Measurements from ENCODE around the gene PIK3C2B.

Gene PIK3C2B

DNA sequence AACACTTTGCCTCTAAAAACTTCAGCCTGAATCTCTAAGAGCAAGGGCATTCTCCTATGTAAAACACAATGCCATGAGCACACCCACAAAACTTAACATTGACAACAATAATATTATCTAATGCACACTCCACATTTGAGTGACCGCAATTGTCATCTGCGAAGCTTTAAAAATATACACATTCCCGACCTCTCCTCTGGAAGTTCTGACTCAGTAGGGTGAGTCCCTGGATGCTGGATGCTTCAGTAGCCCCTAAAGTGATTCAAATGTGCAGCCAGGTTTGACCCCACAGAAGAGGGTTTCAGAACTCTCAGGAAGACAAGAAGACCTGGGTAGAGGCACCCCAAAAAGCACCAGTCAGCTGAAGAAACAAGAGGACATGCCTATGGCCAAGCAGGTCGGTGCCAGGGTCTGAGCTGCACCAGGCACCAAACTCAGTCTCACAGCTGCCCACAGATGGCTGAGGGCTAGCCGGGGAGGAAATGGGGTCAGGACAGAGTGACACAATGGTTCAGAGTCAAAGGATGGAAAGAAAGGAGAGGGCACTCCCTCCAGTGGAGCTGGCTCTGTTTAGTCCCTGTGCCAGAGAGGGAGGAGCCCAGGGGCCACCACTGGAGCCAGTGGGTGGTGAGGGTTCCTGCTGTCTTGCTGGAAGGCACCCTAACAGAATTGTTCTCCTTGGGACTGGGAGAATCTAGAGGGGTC, 17.4 kb downstream of the PIK3C2B start:
- DNase-seq, result no peak

DNA sequence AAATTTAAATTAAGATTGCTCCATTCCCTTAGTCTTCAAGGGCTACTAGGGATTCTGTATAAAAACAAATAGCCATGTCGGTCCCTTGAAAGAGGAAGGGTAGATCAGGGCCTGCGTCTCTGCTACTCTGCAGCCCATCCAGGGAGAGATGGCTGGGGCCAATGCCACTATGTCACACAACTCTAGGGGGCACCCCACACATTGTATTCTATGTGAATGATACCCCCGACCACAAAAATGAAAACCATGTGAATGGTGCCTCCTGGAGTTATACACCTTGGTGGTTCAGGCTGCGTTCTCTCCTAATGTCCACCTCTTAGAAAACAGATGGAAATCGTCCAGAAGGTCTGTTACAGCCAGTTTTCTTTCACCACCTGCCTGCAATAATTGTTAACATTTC, 18.0 kb downstream of the PIK3C2B start:
- DNase-seq, result no peak

DNA sequence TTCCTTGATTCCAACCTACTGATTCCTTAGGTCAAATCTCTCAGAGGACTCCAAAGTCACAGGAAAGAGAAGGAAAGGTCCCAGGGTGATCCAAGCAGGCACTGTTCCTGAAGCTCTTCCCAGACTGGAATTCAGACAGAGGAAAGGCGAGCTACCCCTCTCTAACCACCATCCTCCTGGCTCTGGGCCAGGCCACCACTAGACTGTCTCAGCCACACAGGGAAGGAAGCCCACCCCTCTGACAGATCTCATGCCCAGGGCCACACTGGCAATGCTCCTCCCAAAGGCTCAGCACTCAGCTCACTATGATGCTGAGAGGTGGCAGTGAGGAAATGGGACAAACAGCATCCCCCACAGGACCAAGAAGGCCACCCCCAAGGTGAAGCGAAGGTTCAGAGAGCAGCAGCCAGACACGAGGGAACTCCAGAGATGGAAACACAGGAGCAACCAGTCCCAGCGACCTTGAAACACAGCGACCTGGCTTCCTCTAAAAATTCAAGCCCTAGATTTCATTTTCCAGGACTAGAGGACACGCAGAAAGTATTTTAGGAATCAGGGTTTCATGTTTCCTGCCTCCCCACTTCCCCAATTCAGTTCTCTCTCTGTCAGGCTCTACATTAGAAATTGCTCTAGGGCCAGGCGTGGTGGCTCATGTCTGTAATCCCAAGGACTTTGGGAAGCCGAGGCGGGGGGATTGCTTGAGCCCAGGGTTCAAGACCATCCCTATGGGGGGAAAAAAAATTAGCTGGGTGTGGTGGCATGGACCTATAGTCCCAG, 18.8 kb downstream of the PIK3C2B start:
- no peak for DNase-seq

DNA sequence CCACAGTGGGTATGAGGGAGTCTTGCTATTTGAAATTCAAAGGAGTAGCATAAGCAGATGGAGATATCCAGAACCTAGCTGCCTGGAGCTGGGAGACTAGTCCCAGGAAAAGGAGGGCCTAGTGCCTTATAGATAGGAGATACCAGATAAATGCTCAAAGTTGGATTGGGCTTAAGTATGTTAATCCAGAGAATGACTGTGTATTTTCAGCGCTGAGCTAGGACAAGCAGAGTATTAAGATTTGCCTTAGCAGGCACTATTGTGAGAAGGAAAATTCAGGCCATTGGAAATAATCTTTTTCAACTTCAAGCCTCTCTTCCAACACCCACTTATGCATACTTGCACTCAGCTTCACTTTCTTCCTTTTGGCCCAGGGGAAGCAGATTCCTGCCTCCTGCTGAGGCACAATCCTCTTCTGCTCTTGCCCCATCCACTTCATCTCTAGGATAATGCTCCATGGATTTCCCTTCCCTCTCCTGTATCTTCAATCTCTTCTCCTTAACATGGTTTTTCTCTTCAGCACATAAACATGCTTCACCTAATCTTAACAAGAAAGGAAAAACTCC, 21.1 kb downstream of the PIK3C2B start:
- DNase-seq, result no peak

DNA sequence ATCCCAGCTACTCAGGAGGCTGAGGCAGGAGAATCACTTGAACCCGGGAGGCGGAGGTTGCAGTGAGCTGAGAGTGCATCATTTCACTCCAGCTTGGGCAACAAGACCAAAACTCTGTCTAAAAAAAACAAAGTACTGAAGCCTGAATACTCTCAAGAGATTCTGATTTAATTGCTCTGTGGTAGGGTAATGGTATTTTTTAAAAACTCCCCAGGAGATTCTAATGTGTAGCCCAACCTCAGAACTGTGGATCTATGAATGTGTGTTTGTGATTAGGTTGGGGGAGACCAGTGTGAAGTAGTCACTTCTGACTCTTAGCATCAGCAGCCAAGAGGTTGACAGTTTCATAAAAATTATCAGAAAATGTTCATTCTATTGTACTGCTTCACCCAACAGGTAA, 21.9 kb downstream of the PIK3C2B start:
- DNase-seq, result no peak

DNA sequence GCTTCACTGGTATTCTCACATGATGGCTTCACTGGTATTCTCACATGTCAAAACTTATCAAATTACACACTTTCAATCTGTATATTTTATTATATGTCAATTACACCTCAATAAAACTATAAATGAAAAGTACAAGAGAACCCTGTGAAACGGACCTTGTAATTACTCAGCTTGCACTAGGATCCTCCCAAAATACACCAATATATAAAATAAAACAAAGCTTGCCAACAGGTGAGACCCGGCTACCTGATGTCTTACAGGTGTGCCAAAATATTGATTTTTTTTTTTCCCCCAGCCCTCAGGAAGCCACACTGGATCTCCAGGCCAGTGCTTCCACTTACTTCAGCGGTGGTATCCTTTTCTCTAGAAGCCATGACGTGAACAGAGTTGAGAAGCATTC, 22.9 kb downstream of the PIK3C2B start:
- DNase-seq, result no peak

DNA sequence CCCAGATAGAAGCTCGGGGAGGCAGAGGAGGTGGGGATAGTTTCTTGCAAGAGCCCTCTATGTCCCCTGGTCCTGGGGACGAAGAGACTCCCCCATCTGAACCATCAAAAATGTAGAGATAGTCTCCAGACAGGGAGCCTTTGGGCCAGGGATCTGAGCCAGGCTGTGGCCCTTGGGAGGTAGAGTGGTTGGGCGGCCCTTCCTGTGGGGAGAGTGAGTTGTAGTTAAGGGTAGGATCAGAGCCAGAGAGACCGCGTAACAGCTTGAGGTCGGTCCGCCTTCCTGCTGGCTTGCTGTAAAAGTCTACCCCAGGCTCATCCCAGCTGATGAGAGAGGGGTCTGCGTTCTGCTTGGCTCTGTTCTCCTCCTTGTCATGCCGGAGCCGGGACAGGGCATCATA, 25.3 kb downstream of the PIK3C2B start:
- DNase-seq, result no peak

DNA sequence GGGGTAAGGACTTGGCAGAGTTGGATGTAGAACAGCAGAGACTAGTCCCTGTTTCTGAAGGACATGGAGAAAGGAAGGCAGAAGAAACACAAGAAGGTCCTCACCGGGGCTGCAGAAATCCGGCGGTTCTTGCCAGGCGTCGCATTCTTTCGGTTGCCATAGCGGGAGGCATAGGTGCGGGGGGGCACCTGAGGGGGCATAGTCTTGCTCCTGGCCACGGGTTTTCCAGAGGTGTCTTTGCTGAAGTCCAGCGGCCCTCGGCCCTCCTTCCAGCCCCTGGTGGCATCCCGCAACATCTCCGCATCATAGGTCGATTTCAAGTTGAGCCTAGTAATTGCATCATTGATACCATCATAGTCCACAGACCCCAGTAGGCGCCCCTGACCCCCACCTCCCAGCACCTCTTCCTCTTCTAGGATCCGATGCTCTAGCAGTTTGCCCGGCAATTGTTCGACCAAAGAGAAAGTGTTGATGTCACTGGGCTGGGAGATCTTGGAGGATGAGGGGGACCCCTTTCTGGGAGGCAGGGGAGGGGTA, 25.8 kb downstream of the PIK3C2B start:
- DNase-seq, result no peak

DNA sequence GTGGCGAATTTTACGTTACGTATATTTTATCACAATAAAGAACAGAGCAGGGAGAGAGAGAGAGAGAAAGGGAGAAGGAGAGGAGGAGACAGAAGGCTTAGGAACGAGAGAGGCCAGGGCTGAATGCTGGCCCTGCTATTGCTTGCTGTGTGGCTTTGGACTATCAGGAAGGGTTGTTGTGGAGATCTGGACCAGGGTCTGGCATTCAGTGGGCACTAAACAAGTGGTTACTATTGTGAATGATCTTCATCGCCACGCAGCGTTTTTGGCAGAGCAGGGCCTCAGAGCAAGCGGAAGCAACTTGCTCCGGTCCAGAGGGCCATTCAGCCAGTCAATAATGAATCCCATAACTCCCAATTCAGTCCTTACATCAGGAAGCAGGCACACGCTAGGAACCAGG, 26.4 kb downstream of the PIK3C2B start:
- no peak for DNase-seq

DNA sequence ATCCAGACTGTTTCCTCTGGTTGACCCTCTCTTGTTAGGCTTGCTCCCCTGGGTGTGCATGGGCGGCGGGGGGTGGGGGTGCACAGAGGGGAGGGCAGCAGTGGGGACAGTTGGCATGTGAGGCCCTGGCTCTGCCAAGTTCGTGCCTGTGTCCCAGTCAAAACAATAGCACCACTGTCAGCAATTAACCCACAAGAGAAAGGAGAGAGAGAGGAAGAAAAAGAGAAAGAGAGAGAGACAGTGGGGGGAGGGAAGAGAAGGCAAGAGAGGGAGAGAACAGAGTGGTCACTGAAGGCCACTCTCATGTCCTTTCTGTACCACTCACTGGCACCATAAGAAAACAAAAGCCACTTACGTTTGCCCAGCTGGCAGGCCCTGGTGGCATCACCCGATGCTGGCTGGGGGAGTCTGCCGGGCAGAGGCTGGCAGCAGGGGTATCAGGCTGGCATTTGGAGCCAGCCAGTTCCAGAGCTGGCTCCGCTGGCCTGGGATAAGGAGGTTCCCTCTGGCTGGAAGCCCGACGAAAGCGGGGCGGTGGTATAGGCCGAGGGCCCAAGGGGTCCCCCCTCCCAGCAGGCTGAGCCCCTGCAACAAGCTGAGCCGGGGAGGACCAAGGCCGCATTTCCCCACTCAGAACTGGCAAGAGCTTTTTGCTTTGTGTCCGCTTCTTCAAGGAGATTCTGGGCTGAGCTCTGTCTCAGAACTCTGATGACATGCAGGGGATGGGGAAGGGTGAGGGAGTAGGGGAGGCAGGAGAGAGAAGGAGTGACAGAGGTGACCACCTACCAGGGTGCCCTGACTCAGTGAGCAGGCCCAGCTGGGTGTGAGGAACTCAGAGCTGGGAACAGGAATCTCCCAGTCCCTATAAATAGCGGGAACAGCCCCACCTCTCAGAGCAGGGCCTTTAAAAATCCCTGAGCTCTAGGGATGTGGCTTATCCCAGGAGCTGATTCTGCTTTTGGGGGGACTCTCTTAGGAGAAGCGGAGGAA, 27.9 kb downstream of the PIK3C2B start:
- DNase-seq, result no peak

DNA sequence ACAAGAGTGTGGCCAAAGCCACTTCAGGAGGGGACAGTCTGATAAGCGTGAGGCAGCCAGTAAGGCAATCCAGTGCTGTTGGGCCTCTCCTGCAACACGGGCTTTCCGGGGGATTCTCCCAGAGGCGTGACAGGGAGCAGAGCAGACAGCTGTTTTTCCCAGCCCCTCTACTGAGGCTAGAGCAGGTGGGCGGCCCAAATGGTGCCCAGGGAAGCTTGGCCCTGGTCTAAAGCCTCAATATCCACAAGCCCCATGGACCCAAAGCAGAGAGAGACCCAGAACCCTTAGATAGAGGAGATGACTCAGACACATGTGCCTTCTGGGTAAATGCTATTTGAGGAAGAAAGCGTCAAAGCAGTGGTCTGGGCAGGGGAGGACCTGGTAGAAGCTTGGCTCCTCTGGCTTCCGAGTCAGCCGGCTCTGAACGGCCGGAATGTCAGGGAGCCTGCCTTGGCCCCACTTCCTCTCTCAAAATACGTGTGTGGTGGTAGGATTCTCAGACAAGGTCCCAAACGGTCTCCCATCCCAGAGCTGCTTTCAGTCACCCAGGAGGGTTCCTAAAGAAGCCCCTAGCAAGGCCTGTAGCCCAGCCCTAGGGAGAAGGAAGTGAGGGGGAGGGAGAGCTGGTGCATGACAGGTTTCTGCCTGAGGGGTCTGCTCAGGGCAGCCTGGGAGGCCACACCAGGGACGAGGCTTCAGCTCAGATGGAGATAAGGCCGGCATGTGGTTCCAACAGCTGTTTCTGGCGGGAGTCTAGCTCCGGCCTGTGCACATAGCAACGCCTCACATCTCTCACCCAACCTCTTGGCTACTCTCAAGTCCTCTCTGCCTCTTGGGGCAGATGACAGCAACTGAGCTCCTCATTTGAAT, 28.8 kb downstream of the PIK3C2B start:
- no peak for DNase-seq

DNA sequence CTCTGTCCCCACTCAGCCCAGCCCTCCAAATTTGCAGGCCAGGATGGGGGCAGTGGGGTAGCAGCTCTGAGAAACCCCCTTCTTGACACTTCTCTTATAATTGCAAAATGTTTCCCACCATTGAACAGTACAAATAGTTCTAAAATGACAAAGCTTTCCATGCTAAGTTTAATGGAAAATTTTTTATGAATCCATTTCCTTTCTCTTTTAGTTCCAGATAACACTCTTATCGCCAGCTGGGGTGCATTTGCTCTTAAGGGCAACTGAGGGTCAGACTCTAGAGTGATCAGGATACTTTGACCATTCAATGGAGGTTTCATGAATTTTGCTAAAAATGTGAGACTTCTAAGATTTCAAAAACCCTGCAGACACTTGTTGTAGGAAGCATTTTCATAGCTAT, 29.9 kb downstream of the PIK3C2B start:
- DNase-seq, result no peak

DNA sequence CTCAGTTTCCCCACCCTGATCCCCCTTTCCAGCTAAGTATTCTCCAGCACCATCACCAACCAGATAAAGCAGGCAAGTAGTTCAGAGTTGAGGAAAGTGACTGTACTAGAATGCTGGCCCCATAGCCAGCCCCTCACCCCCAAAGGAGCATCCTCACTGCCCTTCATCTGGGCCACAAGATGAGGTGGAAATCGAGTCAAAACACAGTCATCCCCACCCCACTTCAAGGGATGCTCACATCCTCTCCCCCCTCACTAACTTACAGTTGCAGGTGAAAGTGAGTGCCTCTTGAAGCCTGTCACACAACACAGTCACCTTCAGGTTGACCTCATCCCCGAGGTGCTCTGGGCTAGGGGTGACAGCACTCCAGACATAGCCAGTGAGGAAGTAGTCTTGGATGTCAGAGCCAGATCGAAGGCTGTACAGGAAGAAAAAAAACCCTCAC, 30.4 kb downstream of the PIK3C2B start:
- peak; percentile 46 for DNase-seq

DNA sequence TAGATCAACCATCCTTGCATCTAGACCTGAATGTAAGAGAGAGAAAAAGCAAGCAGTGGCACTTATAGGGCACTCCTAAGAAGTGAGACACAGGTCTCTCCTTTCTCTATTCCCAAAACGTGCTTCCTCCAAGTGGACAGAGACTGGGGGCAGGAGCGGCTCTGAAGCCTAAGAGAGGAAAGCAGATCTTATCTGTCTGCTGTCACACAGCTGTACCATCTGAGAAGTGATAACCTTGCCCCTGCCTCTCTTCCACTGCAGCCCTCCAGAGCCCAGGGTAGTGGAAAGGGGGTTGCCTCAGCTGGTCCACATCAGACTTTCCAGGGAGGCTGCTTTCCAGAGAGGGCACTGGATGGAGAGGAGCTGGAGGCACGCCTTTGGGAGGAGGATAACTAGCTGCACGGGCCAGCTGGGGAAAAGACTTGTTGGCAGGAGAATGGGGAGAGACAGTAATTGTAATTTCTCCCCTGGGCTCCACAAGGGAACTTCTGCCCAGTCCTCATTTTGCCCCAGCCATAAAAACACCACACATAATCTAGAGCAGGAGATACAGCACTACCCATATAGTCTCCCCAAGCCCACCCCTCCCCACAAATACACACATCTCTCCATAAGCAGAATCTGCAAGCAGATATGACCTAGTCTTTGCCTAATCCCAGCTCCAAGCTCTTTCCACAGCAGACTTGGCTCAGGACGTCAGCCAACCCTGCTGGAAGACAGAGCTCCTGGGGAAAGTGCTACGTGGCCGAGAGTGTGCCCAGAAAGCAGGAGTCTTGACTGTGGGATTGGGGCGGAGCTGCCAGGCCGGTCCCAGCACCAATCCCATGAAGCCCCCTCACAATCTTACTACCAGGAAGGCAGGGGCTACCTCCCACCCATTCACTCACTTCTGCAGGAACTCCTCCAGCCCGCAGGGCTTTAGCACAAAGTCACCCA, 31.2 kb downstream of the PIK3C2B start:
- no peak for DNase-seq

DNA sequence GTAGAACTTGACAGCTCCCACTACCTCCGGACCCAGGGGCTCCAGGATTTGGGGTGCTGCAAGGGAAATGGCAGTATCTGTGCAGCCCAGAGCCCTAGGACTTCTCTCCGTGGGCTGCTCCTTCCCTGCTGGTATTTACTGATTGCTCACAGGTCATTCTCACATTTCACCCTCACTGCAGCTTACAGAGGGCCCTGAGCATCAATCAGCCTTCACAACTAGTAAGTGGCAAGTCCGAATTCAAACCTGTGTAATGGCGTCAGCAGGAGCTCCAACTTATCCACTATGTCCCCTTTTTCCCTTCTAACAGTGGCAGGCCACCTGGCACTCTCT, 32.4 kb downstream of the PIK3C2B start:
- no peak for DNase-seq

DNA sequence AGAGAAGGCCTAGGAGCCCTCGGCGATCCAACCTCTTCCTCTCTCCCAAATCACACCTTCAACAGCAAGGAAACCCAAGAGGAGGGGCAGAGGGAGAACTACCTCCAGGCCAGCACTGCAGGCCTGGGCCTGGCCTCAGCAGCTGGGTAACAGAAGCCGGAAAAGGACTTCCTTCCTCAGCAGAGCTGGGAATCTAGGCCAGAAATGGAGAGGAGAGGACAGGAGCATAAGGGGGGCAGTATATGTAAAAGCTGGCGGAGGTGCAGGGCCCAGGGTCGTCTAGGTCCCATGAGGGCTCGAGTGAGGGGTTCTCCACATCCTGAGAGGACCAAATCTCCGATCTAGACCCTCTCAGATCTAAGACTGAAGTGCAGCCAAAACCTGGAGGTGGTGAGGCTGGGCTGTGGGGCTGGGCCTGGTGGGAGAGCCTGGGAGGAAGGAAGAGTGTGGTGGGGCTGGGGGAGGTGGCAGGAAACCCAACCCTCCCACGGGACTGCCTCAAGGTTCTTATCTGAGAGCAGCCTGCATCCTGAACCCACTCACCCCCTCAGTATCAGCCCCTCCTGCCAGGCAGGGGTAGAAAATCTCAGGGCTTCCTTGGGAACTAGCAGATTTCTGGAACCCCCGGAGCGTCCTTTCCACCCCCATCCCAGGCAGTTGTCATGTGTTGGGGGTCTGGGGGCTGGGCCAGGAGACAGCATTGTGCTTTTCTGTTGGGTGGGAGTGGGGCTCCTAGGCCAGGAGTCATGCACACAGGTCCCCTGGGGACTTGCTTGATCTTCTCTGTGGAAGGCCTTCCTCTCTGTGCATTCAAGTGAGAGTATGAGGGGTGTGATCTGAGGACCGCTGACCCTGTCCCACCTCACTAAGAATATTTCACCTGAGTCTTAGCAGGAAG, 33.0 kb downstream of the PIK3C2B start:
- DNase-seq, result peak; percentile 23

DNA sequence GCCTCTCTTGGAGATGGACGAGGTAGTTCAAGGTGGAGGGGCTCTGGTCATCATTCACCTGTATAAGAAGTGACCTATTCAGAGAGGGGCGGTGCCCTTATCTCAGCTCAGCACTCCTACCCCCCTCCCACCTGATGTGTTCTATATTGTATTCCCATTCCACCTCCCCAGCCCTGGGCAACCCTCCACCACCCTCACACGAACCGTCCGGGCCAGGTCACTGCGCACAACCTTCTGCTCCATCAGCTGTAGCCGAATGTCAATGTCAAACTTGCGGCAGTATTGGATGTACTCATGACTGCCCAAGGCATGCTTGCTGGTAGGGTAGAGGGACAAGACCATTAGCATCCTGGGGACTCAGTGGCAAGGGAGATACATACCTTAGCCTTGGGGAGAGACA, 34.3 kb downstream of the PIK3C2B start:
- no peak for DNase-seq

DNA sequence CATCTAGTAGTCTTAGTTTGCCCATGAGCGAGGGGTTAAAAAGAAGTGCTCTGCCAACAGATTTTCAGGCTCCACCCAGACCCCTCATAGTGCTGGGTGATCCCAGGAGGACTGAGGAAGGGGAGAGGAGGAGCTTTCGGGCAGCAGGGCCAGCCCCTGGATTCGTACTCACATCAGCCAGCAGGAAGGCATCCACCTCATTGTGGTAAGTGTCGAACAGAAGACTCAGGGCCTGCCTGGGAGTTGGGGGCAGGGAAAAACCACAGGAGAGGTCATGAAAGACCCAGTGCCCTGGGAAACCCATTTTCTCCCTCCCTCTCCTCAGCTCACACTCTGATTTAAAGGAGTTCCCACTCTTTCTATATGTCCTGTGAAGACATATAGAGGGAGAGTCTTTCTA, 34.9 kb downstream of the PIK3C2B start:
- DNase-seq, result no peak

DNA sequence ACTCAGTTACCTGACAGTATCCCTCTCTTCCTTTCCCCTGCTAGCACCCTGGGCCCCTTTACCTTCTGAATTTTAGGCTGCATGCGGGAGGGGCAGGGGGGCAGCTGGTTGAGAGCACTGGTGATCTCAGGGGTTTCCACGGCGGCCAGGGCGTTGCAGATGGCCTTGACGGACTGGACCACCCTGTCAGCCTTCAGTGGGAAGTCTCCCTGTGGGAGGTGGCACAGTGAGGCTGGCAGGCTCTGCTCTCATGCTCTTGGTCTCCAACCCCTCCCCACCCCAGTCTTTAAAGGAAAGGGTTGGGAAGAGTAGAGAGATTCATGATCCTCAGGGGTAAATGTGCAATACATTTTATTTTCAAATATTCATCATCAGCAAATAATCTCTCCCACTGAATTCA, 36.9 kb downstream of the PIK3C2B start:
- no peak for DNase-seq

All from activated CD4-positive, alpha-beta T cell treated with anti-CD3 and anti-CD28 coated beads for 48 hours (primary cell).